Measurements from ENCODE around the gene MALSU1.

Gene MALSU1

GRCh38 chr7:23277359-23277989, 21.7 kb upstream of the MALSU1 start:
- Histone ChIP-seq H2AFZ (ENCODE audit: low read length) (no peak overlapping the region; the same call in 1 of the 2 replicates), H3F3A (ENCODE audit: insufficient read depth, low read length) (peaks cover 6% of the 10 kb centered on the region; the same call in 1 of the 2 replicates), H3K4me2 (ENCODE audit: low read length) (no peak overlapping the region)

GRCh38 chr7:23279819-23280525, 19.2 kb upstream of the MALSU1 start:
- Histone ChIP-seq H3K36me3 (ENCODE audit: insufficient read depth, low read length) (no peaks in the 10 kb centered on the region), H3K9me3 (ENCODE audit: low read length) (no peaks in the 10 kb centered on the region), H3K4me3 (ENCODE audit: low read depth, low read length, poor library complexity, severe bottlenecking) (no peak overlapping the region), H3F3A (ENCODE audit: insufficient read depth, low read length) (peaks cover 6% of the 10 kb centered on the region; the same call in 1 of the 2 replicates), H3K27me3 (ENCODE audit: insufficient read depth, low read length) (no peaks in the 10 kb centered on the region), H3K27ac (ENCODE audit: low read depth, low read length, poor library complexity, severe bottlenecking) (no peak overlapping the region), H3K4me1 (ENCODE audit: insufficient read depth, low read length, severe bottlenecking) (peaks cover 17% of the 10 kb centered on the region), H3K9ac (ENCODE audit: low read length) (no peak overlapping the region), H2AFZ (ENCODE audit: low read length) (no peak overlapping the region), H3K4me2 (ENCODE audit: low read length) (no peak overlapping the region), H3K79me2 (ENCODE audit: insufficient read depth, low read length) (no peaks in the 10 kb centered on the region), H4K20me1 (ENCODE audit: insufficient read depth, low read length) (no peaks in the 10 kb centered on the region), H3K9me2 (ENCODE audit: low read depth, low read length) (no peaks in the 10 kb centered on the region)
- TF ChIP-seq CTCF (IDR thresholded peaks at IDR 0.05; ENCODE audit: low read length) (no peak), EZH2 (IDR thresholded peaks at IDR 0.05; ENCODE audit: borderline replicate concordance, low read length) (no peak)

More at GRCh38 chr7:23277359-23277989, 21.7 kb upstream of the MALSU1 start:
- Histone ChIP-seq H4K20me1 (ENCODE audit: insufficient read depth, low read length) (no peaks in the 10 kb centered on the region), H3K4me1 (ENCODE audit: insufficient read depth, low read length, severe bottlenecking) (peaks cover 42% of the 10 kb centered on the region), H3K9me2 (ENCODE audit: low read depth, low read length) (no peaks in the 10 kb centered on the region), H3K79me2 (ENCODE audit: insufficient read depth, low read length) (no peaks in the 10 kb centered on the region), H3K4me3 (ENCODE audit: low read depth, low read length, poor library complexity, severe bottlenecking) (no peak overlapping the region), H3K9ac (ENCODE audit: low read length) (no peak overlapping the region), H3K27me3 (ENCODE audit: insufficient read depth, low read length) (no peaks in the 10 kb centered on the region), H3K9me3 (ENCODE audit: low read length) (no peaks in the 10 kb centered on the region), H3K36me3 (ENCODE audit: insufficient read depth, low read length) (no peaks in the 10 kb centered on the region), H3K27ac (ENCODE audit: low read depth, low read length, poor library complexity, severe bottlenecking) (peak overlapping the region; percentile 60)
- TF ChIP-seq EZH2 (IDR thresholded peaks at IDR 0.05; ENCODE audit: borderline replicate concordance, low read length) (no peak), CTCF (IDR thresholded peaks at IDR 0.05; ENCODE audit: low read length) (peak; percentile 90)

- Histone ChIP-seq H3K79me2 (ENCODE audit: insufficient read depth, low read length) (no peaks in the 10 kb centered on the region), H3K9me2 (ENCODE audit: low read depth, low read length) (no peaks in the 10 kb centered on the region), H3K27ac (ENCODE audit: low read depth, low read length, poor library complexity, severe bottlenecking) (no peak overlapping the region), H4K20me1 (ENCODE audit: insufficient read depth, low read length) (no peaks in the 10 kb centered on the region), H3K9me3 (ENCODE audit: low read length) (no peaks in the 10 kb centered on the region), H2AFZ (ENCODE audit: low read length) (no peak overlapping the region), H3K27me3 (ENCODE audit: insufficient read depth, low read length) (no peaks in the 10 kb centered on the region), H3F3A (ENCODE audit: insufficient read depth, low read length) (no peaks in the 10 kb centered on the region), H3K4me3 (ENCODE audit: low read depth, low read length, poor library complexity, severe bottlenecking) (no peak overlapping the region), H3K4me1 (ENCODE audit: insufficient read depth, low read length, severe bottlenecking) (peaks cover 5% of the 10 kb centered on the region), H3K36me3 (ENCODE audit: insufficient read depth, low read length) (no peaks in the 10 kb centered on the region), H3K4me2 (ENCODE audit: low read length) (no peak overlapping the region), H3K9ac (ENCODE audit: low read length) (no peak overlapping the region)
- no peak for TF ChIP-seq CTCF (IDR thresholded peaks at IDR 0.05; ENCODE audit: low read length)
- TF ChIP-seq EZH2 (IDR thresholded peaks at IDR 0.05; ENCODE audit: borderline replicate concordance, low read length) = no peak
Measured at GRCh38 chr7:23283086-23283485, 16.1 kb upstream of the MALSU1 start.
